Suppressor macrophage treated with lipopolysaccharide for 1 hour (primary cell): ENCODE data around the gene ADAMTS2.

ENCODE experiments used
- DNase-seq, 3 donors: peaks; one replicate each; pipeline ENCODE4 v3.0.0-alpha.2; 2020 to 2022

Gene ADAMTS2

GRCh38 chr5:179371681-179372680, 26.7 kb upstream of the ADAMTS2 start:
- DNase-seq, result no peak

GRCh38 chr5:179371121-179371510, 25.9 kb upstream of the ADAMTS2 start:
- no peak for DNase-seq

GRCh38 chr5:179370490-179371120, 25.3 kb upstream of the ADAMTS2 start:
- DNase-seq, result no peak

GRCh38 chr5:179369530-179369884, 24.2 kb upstream of the ADAMTS2 start:
- no peak for DNase-seq

GRCh38 chr5:179368806-179369529, 23.7 kb upstream of the ADAMTS2 start:
- no peak for DNase-seq

GRCh38 chr5:179368126-179368805, 23.0 kb upstream of the ADAMTS2 start:
- DNase-seq, result no peak

GRCh38 chr5:179367491-179367890, 22.2 kb upstream of the ADAMTS2 start:
- no peak for DNase-seq

GRCh38 chr5:179362355-179362754, 17.1 kb upstream of the ADAMTS2 start:
- DNase-seq, result no peak

GRCh38 chr5:179361037-179361603, 15.9 kb upstream of the ADAMTS2 start:
- DNase-seq, result no peak

GRCh38 chr5:179357031-179357430, 11.8 kb upstream of the ADAMTS2 start:
- no peak for DNase-seq

GRCh38 chr5:179355976-179356974, 11.0 kb upstream of the ADAMTS2 start:
- DNase-seq, result peak; percentile 29 to 42 (median 29)

GRCh38 chr5:179354305-179354882, 9.1 kb upstream of the ADAMTS2 start:
- DNase-seq, result no peak

- DNase-seq, result peak in 2 of 3 donors; percentile 52 to 65
Measured at GRCh38 chr5:179348843-179349242, 3.6 kb upstream of the ADAMTS2 start.

- DNase-seq, result no peak
Measured at GRCh38 chr5:179348011-179348530, 2.8 kb upstream of the ADAMTS2 start.

- no peak for DNase-seq
Measured at GRCh38 chr5:179347581-179347980, 2.3 kb upstream of the ADAMTS2 start.

- no peak for DNase-seq
Measured at GRCh38 chr5:179346875-179347274, 1.6 kb upstream of the ADAMTS2 start.

GRCh38 chr5:179346401-179346800, 1.1 kb upstream of the ADAMTS2 start:
- no peak for DNase-seq

- no peak for DNase-seq
Measured at GRCh38 chr5:179345183-179345432, 153 bp downstream of the ADAMTS2 start.

GRCh38 chr5:179344431-179345182, 654 bp downstream of the ADAMTS2 start:
- peak in 2 of 3 donors; percentile 21 to 49 for DNase-seq
